Measurements from ENCODE around the gene DHRS3.

DHRS3 gene

DNA sequence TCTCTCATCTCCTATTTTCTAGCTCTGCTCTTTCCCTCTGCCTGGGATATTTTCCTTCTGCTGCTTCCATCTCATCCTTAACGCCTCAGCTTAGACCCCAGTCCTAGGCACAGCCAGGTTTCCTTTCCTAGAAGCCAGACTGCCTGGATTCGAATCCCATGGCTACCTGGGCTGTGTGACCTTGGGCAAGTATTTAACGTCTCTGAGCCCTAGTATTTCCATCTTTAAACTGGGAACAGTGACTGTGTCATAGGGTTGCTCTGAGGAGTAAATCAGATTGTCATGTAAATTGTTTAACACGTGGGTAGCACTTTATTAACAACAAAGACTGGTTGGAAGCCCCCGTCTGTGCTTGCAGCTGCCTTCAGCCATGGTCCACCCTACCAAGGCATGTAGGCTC lies 18.4 kb downstream of the DHRS3 start:
- no peak for DNase-seq (ENCODE audit: low read depth in 2 of 2)

DNA sequence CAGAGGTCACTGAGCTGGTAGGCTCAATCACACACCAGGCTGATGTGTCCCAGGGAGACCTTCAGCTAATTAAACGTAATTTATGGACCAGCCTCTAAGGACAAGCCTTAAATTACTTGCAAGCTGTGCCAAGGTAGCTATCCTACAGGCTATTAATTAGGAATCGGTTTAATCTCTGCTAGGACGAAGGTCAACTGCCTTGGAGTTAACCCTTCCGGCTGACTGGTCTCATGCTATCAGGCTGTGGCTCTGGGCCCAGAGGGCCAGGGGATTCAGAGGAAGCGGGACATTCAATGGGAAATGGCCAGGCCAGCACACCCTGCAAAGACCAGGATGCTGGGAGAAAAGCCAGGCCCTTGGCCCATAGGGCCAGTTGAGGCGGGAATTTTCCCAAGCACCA lies 19.0 kb downstream of the DHRS3 start:
- no peak for DNase-seq (ENCODE audit: low read depth in 2 of 2)

DNA sequence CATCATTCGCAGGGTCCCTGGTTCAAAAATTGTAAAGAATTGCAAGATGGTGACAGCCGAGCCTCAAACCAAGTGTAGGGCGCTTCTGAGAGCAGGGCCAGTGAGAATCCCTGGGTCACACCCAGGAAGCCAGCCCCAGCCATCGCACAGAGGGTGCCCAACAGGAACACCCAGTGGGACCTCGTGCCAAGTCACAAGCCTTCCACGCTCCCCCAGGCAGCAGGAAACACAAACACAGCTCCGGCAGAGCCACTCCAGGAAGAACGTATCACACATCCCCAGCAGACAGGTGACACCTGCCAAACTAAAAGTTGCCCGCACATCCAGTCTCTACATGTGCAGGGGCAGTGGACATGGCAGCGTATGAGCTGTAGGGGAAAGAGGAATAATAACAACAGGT lies 20.2 kb downstream of the DHRS3 start:
- DNase-seq (ENCODE audit: low read depth in 2 of 2) = no peak

DNA sequence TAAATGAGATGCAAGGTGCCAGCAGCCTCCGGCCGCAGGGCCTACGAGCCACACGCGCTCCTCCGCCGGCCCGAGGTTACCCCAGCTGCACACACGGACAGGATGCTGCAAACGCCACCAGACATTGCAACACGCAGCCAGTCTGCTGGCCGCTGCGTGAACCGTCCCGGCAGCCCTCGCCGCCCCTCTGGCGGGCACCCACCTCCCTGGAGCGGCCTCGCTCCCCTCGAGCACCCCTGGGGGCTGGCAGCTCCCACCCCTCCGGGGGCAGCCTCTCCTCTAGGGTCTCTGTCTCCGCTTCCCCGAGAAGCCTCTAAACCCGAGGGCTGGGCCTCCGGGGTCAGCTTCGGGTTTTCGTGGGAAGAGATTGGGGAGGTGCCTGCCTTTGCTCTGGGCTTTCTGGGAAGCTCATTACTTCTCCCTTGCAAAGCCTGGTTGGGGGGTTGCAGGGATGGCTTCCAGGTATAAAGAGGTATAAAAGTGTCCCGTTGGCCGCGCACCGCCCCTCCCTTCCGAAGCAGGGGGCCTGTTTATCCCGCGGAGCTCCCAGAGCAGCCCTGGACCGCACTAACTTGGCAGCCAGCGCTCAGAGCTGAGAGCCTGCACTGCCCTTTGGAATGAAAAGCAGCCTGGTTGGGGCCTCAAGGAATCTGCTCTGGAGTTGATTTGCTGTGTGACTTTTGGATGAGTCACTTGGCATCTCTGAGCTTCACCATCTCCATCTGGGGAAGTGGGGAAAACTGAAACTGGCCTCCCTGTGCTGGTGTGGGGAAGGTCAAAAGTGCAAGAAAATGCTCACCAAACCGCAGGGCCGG lies 21.8 kb downstream of the DHRS3 start:
- DNase-seq (ENCODE audit: low read depth in 2 of 2) = no peak

DNA sequence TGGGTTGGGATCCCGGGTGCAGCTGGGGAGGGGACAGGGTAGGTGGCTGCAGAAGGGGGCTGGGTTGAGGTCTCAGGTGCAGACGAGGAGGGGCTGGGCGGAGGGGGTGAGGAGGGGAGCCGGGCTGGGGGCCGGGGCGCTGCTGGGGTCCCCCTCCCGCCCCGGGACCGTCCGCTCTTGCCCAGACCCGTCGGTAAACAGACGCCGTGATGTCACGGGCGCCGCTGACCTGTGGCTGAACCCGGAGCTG lies 22.3 kb downstream of the DHRS3 start:
- no peak for DNase-seq (ENCODE audit: low read depth in 2 of 2)

DNA sequence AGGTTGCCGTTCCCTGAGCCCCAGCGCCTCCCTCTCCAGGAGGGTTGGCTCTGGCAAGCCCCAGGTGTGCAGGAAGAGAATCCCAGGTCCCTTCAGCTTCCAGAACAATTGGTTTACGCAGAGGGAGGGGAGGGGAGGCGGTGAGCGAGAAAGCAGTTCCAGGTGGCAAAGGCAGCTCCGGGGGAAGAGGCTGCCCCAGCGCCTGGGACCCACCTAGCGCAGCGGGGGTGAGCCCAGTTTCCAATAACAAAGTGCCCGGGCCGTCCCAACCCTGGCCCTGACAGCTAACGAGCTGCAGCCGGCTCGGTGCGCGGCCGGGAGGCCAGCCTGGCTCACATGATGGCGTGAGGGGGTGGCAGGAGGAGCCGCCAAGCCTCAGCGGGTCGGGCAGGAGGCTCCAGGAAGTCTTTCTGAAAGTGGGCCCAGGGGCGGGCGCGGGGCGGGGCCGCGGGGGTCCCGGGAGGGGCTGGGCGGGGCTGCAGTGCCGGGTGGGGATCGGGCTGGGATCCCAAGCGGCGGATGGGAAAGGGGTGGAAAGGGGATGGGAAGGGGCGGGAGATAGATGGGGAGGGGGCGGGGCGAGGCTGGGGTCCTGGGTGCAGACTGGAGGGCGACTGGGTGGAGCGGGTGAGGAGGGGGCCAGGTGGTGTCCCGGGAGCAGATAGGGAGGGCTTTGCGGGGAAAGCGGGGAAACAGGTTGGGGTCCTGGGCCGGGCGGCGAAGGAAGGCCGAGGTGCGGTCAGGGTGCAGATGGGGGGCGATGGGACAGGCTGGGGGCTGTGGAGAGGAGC lies 22.8 kb downstream of the DHRS3 start:
- no peak for DNase-seq (ENCODE audit: low read depth in 2 of 2)

DNA sequence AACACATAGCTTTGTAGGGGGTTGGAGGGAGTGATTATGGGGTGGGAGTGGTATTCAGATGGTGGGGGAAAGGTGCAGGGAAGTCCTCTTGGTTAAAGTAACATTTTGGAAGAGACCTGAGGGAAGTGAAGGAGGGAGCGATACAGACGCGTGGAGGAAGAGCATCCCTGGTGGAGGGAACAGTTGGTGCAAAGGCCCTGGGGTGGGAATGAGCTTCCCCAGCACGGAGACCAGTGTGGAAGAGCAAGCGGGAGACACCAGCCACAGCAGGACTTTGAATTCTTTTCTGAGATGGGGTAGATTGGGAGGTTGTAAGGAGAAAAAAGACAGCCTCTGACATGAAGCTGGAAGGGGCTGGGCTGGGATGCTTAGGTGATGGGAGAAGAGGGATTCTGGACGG lies 23.5 kb downstream of the DHRS3 start:
- no peak for DNase-seq (ENCODE audit: low read depth in 2 of 2)

DNA sequence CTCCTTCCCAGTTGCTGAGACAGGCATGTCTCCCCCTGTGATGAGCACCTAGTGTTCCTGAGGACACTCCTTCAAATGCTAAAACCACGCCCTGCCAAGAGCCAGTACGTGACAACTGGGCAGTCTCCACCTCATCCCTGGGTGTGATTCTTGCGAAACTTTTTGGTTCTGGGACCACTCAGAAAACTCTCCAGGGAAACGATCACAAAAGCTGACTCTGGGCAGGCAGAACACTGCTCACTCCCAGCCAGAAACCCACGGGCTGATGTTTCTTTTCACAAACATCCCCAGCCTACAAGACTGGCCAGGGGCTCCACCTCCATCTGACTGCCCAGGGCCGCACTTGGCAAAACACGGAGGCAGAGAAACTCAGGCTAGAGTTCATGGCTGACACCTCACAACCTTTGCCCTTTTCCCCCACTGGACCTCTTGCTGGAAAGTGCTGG lies 24.4 kb downstream of the DHRS3 start:
- no peak for DNase-seq (ENCODE audit: low read depth in 2 of 2)

DNA sequence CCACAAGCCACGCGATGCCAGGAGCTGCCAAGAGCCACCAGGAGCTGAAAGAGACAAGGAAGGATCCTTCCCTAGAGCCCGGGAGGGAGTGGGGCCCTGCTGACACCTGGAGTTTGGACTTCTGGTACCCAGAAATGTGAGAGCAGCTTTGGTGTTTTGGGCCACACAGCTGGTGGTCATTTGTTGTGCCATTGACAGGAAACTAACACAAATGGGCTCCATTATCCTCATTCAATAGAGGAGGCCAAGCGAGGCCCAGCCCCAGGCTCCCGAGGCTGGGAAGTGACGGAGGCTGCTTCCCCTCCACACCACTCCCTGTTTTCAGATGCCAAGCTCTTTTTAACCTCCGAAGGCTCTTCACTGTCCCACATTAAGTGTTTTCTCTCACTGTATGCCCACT lies 25.5 kb downstream of the DHRS3 start:
- no peak for DNase-seq (ENCODE audit: low read depth in 2 of 2)

DNA sequence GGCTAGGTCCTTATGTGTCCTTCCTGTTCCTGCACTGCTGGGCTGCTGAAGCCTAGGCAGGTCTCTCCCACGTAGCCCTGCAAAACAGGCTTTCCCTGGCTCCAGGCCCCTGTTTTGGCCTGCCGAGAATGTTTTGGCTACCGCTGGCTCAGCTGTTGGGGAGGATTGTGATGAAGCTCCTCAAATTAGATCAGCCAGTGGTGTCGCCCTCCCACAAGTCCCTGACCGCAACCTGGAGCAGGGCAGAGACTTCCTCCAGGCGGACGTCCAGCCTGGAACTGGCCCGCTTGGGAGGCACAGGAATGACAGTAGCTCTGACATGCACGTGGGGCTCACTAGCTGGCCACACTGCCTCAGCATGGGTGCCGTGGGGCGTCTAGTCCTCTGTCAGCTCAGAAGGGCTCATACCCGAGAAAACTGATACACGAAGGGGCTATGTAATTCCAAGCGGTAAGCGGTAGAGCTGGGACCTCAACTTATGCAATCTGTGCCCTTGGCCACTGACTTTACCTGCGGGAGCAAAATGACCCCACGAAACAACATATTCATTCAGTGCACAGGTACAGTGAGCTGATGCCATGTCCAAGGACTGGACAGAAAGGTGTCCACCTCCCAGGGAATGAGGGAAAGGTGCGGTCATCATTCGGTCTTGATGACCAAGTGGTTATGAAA lies 26.6 kb downstream of the DHRS3 start:
- no peak for DNase-seq (ENCODE audit: low read depth in 2 of 2)

DNA sequence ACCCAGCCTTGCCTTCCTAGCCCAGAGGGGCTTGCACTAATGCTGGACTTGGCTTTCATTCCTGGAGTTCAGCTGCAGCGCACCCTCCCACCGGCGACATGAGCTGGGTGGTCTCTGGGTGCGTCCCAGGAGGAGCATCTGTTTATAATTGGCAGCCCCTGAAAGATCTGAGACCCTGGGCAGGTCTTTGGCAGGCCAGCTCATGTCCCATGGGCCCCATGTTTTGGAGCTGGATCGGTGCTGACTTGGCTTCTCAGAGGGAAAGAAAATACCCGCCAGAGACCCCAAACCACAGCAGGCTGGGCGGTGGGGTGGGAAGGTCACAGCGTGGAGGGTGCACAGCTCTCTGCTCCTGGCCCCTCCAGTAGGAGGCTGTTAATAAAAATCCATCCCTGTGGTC lies 29.3 kb downstream of the DHRS3 start:
- no peak for DNase-seq (ENCODE audit: low read depth in 2 of 2)

DNA sequence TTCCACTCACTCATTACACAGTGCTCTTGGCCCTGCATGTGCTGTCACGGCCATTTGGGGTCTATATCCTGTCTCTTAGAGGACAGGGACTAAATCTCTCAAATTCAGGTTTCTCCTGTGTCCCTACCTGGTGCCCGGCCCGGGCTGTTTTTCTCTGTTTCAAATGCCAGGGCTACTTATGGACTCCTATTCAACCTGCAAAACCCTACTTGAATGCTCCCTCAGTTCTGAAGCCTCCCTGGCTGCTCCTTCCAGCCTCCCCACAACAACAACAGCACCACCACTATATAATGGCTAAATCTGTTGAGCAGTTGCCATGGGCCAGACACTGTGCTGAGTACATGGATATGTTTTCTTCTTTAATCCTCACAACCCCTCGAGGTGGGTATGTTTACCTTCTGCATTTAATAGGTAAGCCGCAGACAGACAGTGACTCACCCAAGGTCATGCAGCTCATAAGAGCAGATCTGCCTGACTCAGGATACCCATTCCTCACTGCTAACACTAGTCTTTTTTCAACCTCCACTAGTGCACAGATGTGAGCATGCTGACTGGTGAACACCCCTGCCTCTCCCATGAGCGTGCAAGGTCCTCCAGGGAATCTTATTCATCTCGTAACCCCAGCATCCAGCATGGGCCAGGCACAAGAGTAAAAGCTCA lies 29.9 kb downstream of the DHRS3 start:
- no peak for DNase-seq (ENCODE audit: low read depth in 2 of 2)

DNA sequence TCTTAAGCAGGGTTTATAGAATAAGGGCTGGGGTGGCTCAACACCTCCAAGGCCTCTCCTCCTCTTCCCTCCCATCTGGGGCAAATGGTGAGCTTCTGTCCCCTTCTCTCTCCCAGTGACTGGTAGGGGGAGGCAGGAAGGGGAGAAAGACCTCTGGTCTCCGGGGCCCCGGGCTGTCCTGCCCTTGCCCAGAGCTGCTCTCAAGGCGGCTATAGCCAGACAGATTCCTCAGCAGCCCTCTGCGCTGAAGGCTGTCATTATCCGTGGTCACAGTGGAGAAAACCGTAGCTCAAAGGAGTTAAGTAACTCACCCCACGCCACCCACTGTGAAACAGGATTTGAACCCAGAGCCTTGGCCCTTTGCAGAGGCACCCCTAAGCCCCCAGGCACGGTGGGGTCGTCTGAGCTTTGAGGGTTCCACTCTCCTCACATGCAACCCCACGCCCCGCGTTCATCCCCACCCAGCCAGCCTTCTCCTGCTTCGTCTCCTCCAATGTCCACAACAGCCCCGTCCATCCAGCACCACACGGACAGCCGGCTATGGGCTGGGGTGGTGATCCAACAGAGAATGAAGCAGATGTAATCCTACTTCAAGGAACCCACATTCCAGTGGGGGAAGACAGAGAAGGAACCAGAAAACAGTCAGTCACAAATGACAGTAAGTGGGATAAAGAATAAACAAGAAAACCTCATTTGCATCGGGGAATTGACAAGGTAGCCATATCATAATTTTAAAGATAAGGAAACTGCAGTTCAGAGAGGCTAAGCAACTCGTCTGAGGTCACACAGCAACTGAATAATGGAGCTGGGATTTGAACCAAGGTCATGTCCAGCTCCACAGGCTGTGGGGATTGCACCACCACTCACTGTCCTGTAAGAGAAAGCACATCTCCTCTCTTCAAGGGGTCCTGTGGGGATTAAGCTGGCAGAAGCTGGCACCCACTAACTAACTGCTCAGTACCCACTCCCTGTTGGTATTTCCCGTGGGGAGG lies 31.8 kb downstream of the DHRS3 start:
- DNase-seq (ENCODE audit: low read depth in 2 of 2) = no peak

DNA sequence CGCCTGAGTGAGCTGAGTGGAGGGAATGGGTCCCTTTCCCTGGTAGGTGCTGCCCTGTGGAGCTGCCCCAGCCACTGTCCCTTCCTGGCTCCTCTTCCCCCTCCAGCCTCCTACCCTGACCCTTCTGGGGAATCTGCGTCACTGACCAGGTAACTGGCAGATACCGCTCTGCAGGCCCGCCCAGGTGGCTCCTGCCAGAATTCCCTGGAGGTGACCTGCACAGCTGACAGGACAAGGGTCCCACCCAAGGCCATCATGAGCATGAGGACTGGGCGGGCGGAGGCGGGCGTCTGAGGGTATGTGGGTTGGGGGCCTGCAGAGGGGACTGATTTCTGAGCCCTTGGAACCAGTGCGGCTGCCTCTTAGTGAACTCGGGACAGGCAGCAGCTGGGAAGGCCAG lies 32.5 kb downstream of the DHRS3 start:
- DNase-seq (ENCODE audit: low read depth in 2 of 2) = no peak

DNA sequence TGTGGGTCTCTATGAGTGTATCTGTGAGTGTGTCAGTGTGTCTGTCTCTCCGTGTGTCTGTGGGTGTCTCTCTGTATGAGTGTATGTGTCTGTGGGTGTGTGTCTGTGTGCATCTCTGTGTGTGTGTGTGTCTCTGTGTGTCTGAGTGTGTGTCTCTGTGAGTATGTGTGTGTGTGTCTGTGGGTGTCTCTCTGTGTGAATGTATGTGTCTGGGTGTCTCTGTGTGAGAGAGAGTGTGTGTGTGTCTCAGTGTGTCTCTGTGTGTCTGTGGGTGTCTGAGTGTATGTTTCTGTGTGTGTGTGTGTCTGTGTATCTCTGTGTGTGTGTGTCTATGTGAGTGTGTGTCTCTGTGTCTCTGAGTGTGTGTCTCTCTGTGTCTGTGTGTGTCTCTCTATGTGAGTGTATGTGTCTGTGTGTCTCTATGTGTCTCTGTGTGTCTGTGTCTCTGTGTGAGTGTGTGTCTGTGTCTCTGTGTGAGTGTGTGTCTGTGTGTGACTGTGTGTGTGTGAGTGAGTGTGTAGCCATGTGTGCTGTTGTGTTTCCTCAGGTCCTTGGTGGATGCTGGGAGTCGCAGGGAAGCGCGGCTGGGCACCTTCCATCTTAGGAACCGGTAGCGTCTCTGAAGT lies 33.0 kb downstream of the DHRS3 start:
- no peak for DNase-seq (ENCODE audit: low read depth in 2 of 2)

DNA sequence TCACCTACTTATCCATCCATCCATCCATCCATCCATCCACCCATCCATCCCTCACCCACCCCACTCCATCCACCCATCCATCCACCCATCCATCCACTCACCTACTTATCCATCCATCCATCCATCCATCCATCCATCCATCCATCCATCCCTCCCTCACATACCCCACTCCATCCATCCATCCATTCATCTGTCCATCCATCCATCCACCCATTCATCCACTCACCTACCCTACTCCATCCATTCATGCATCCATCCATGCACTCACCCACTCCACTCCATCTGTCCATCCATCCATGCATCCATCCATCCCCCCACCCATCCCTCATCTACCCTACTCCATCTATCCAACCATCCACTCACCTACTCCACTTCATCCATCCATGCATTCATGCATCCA lies 34.5 kb downstream of the DHRS3 start:
- no peak for DNase-seq (ENCODE audit: low read depth in 2 of 2)

DNA sequence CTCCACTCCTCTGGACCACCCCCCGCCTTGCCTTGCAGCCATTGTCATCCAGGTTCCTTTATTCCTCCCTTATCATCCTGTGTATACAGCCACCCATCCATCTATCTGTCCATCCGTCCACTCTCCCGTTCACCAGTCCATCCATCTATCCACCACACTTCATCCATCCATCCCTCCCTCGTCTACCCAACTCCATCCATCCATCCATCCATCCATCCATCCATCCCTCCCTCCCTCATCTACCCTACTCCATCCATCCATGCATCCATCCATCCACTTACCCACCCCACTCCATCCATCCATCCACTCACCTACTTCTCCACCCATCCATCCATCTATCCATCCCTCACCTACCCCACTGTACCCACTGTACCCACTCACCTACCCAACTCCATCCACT lies 35.4 kb downstream of the DHRS3 start:
- no peak for DNase-seq (ENCODE audit: low read depth in 2 of 2)

DNA sequence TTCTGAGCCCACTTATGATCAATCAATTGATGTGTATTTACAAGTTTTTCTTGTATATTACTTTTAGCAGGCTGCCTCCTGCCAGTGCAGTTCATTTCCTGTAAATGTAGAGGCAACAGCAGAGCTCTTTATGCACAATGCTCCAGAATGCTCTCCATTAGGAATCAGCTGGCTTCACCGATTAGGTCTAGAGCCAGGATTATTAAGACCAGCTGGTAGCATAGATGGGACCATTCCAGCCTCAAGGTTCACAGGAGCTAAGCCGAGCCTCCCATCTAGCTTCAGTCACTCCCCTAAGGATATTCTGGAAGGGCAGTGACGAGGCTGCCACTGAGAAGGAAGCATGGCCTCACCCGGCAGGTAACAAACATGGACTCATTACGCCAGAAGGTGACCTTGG lies 36.8 kb downstream of the DHRS3 start:
- no peak for DNase-seq (ENCODE audit: low read depth in 2 of 2)

DNA sequence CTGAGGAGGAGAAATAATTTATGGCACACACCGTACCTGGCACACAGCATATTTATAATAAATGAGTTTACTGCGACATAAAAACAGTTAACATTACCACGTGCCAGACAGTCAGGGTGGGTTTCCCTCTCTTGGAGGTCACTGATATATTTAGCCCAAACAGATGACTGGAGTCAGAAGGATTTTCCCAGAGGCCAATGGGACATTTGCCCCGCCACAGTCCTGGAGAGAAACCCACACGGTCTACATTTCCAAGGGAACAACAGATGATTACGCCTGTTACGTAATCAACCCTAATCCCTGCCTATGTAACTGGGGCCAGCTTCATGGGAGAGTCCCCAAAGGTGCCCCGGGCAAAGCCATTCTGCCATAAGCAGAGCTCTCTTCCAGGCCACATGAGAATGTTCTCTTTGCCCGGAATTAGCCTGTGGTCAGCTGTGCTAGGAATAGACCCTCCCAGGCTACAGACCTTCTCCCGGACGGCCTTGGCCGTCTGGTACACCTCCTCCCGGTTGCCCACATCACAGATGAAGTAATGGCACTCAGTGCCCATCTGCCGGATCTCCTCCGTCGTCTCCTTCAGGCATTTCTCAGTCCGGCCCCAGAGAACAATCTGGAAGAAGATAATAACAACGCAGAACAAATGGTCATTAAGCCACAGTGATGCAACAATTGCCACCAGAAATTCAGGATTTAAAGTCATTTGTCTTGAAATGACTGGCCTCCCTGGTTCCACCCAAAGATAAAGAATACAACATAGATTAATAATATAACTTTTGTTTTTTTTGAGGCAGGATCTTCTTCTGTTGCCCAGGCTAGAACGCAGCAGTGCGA lies 37.7 kb downstream of the DHRS3 start:
- DNase-seq (ENCODE audit: low read depth in 2 of 2) = no peak

DNA sequence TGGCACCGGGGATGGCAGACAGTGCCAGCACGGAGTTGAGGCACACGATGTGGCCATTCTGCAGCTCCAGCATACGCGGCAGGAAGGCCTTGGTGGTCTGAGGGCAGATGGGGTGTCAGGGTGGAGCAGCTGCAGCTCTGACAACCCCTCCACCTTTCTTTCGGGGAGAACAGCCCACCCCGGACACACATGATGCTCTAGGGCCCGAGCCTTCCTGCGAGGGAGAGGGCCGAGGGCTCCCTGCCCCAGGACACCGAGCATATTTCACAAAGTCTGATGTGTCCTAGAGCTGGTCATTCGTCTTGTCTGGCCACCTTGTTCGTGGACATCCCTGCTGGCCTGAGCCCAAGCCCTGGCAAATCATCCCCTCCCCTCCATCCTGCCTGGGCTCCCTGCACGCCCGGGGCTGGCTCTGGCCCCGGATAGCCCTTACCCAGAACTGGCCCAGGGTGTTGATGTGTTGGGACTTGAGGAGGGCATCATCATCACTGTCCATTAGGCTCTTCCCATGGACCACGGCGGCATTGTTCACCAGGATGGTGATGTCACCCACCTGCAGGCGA lies 39.1 kb downstream of the DHRS3 start:
- DNase-seq (ENCODE audit: low read depth in 2 of 2) = no peak
